Measurements from ENCODE around the gene SLC49A4. TPM values are rescaled to one million over a fixed set of nuclear protein-coding genes. Genes with fewer than 3 reads are reported as not detected.

SLC49A4 gene
- total and polyA plus RNA-seq, 2 of the 13 experiments (the other 11 are each of a cell fraction or from before 2014, with no cell fraction given) = 6.5 to 16.3 TPM

DNA sequence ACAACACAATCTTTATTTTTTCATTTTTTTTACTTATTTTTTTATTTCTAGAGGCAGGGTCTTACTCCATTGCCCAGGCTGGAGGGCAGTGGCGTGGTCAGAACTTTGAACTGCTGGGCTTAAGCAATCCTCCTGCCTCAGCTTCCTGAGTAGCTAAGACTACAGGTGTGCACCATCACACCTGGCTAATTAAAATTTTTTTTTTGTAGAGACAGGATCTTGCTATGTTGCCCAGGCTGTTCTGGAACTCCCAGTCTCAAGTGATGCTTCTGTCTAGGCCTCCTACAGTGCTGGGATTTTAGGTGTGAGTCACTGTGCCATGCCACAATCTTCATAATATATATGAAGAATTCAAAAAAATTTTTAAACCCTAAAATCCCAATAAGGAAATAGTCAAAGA is 22.0 kb upstream of the SLC49A4 start (continued):
- TF ChIP-seq, protein P1, sequence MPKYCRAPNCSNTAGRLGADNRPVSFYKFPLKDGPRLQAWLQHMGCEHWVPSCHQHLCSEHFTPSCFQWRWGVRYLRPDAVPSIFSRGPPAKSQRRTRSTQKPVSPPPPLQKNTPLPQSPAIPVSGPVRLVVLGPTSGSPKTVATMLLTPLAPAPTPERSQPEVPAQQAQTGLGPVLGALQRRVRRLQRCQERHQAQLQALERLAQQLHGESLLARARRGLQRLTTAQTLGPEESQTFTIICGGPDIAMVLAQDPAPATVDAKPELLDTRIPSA (CRISPR knock-in tag; IDR thresholded peaks at IDR 0.05; ENCODE audit: borderline replicate concordance) = no peak
- no peak for TF ChIP-seq MEIS2 (CRISPR knock-in tag; IDR thresholded peaks at IDR 0.05)
- TF ChIP-seq MTF1 (CRISPR knock-in tag; IDR thresholded peaks at IDR 0.05) = no peak

DNA sequence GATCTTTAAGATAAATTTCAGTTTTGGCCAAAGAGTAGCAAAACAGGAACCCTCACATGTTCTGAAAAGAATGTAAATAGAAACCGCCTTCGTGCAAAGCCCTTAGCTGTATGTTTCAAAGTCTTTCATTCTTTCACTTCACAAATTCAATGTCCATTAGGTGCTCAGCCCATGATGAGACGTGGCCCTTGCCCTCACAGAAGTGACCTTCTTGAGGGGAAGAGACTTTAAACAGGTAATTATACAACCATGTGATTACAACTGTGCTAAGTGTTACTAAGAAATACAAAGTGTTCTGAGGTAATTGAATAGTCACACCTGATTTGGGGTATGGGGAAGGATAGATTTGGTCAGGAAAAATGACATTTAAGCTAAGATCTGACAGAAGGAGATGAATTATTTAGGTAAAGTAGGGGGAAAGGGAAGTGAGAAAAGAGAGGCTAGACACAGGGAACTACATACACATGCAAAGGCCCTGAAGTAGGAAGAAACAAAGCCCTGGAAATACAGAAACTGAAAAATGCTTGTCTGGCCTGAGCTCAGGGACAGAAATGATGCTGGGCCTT is 20.8 kb upstream of the SLC49A4 start:
- H3K36me3 ChIP-seq (replicated peaks in 1 of 2; ENCODE audit: control insufficient read depth in 1 of 2, insufficient read depth in 2 of 2, low read length in 2 of 2) = no peaks in the 10 kb centered on the region
- ATAC-seq (no peak), DNase-seq (ENCODE audit: low spot score) (no peak), FAIRE-seq (no peak)
- ChIA-PET POLR2A (no interaction called here), CTCF (ENCODE audit: low intra/inter-chr PET ratio, low total read pairs) (no interaction called here)
- H3K27ac ChIP-seq (ENCODE audit: extremely low read length, insufficient read depth, low read length) = no peak overlapping the region
- H3K4me1 ChIP-seq (ENCODE audit: insufficient read depth, low read length) = no peaks in the 10 kb centered on the region
- no peak overlapping the region for H3K9ac ChIP-seq (ENCODE audit: insufficient read depth, low read depth, low read length)
- no peak overlapping the region for H3K4me3 ChIP-seq (replicated peaks in 1 of 3; ENCODE audit: insufficient read depth in 1 of 3, low read depth in 2 of 3, low read length in 3 of 3)
- BruUV-seq (replicated peaks) = no TSS peak
- no peaks in the 10 kb centered on the region for H4K20me1 ChIP-seq (ENCODE audit: insufficient read depth, low read length)
- WGBS (ENCODE audit: low lambda C conversion rate) = 73% methylated on average over 3 of the region's 3 CpGs
- H3K4me2 ChIP-seq (ENCODE audit: low read depth, low read length) = no peak overlapping the region
- H3K79me2 ChIP-seq (ENCODE audit: insufficient read depth, low read length) = no peaks in the 10 kb centered on the region
- no peaks in the 10 kb centered on the region for H3K27me3 ChIP-seq (ENCODE audit: control insufficient read depth in 1 of 2, insufficient read depth in 2 of 2, low read length in 2 of 2)
- no peak overlapping the region for H2AFZ ChIP-seq (ENCODE audit: low read length)
- in situ Hi-C loops (cut with HindIII; ENCODE audit: extremely low pct_ligation_motif_present, low pct_unique_long_range_greater_than_20kb) = loop anchor here (25.0 kb wide), 1 partner anchor 263 kb away; the partner anchor contains the start of gene SEMA5B
- no peaks in the 10 kb centered on the region for H3K9me3 ChIP-seq (ENCODE audit: low read length)
- intact Hi-C loops (cut with micrococcal nuclease; ENCODE audit: unreplicated experiment) = no loop called here
- TF ChIP-seq POGZ (CRISPR knock-in tag; IDR thresholded peaks at IDR 0.05) (no peak), MYNN (CRISPR knock-in tag; IDR thresholded peaks at IDR 0.05; ENCODE audit: low read depth) (no peak)
- TF ChIP-seq, protein P2, sequence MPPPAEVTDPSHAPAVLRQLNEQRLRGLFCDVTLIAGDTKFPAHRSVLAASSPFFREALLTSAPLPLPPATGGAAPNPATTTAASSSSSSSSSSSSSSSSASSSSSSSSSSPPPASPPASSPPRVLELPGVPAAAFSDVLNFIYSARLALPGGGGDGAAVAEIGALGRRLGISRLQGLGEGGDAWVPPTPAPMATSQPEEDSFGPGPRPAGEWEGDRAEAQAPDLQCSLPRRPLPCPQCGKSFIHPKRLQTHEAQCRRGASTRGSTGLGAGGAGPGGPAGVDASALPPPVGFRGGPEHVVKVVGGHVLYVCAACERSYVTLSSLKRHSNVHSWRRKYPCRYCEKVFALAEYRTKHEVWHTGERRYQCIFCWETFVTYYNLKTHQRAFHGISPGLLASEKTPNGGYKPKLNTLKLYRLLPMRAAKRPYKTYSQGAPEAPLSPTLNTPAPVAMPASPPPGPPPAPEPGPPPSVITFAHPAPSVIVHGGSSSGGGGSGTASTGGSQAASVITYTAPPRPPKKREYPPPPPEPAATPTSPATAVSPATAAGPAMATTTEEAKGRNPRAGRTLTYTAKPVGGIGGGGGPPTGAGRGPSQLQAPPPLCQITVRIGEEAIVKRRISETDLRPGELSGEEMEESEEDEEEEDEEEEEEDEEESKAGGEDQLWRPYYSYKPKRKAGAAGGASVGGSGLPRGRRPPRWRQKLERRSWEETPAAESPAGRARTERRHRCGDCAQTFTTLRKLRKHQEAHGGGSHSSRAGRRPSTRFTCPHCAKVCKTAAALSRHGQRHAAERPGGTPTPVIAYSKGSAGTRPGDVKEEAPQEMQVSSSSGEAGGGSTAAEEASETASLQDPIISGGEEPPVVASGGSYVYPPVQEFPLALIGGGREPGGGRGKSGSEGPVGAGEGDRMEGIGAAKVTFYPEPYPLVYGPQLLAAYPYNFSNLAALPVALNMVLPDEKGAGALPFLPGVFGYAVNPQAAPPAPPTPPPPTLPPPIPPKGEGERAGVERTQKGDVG (CRISPR knock-in tag; IDR thresholded peaks at IDR 0.05; ENCODE audit: borderline replicate concordance) = no peak
- TF ChIP-seq, protein P3, sequence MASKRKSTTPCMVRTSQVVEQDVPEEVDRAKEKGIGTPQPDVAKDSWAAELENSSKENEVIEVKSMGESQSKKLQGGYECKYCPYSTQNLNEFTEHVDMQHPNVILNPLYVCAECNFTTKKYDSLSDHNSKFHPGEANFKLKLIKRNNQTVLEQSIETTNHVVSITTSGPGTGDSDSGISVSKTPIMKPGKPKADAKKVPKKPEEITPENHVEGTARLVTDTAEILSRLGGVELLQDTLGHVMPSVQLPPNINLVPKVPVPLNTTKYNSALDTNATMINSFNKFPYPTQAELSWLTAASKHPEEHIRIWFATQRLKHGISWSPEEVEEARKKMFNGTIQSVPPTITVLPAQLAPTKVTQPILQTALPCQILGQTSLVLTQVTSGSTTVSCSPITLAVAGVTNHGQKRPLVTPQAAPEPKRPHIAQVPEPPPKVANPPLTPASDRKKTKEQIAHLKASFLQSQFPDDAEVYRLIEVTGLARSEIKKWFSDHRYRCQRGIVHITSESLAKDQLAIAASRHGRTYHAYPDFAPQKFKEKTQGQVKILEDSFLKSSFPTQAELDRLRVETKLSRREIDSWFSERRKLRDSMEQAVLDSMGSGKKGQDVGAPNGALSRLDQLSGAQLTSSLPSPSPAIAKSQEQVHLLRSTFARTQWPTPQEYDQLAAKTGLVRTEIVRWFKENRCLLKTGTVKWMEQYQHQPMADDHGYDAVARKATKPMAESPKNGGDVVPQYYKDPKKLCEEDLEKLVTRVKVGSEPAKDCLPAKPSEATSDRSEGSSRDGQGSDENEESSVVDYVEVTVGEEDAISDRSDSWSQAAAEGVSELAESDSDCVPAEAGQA (IDR thresholded peaks at IDR 0.05; ENCODE audit: low read depth) = no peak
- TF ChIP-seq, protein P3 (CRISPR knock-in tag; IDR thresholded peaks at IDR 0.05; ENCODE audit: borderline replicate concordance) = no peak
- TF ChIP-seq, protein P4, sequence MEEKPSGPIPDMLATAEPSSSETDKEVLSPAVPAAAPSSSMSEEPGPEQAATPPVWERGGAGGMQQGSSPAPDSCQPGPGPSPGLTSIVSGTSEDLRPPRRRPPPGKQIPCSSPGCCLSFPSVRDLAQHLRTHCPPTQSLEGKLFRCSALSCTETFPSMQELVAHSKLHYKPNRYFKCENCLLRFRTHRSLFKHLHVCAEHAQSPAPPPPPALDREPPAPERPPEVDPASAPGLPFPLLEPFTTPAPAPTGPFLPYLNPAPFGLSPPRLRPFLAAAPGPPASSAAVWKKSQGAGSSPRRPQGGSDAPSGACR (CRISPR knock-in tag; IDR thresholded peaks at IDR 0.05) = no peak
- TF ChIP-seq, protein P5, sequence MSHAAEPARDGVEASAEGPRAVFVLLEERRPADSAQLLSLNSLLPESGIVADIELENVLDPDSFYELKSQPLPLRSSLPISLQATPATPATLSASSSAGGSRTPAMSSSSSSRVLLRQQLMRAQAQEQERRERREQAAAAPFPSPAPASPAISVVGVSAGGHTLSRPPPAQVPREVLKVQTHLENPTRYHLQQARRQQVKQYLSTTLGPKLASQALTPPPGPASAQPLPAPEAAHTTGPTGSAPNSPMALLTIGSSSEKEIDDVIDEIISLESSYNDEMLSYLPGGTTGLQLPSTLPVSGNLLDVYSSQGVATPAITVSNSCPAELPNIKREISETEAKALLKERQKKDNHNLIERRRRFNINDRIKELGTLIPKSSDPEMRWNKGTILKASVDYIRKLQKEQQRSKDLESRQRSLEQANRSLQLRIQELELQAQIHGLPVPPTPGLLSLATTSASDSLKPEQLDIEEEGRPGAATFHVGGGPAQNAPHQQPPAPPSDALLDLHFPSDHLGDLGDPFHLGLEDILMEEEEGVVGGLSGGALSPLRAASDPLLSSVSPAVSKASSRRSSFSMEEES (CRISPR knock-in tag; IDR thresholded peaks at IDR 0.05) = no peak

Data from HepG2 (cell line).